HG03460 (cell line): ENCODE data around the gene SYNDIG1.
A peak's percentile ranks its signal among the peaks of the same experiment; 100 is the strongest.
"Not testable (repeated sequence)": the region's sequence is repeated elsewhere in the genome, so short reads cannot be mapped to it uniquely, and the experiment has no call there.

ENCODE experiments used
- ATAC-seq: cut with Tn5 transposase; IDR thresholded peaks from one replicate; pipeline ENCODE4 v1.9.1; 2021; ENCODE audit not compliant: unreplicated experiment

The SYNDIG1 gene

DNA sequence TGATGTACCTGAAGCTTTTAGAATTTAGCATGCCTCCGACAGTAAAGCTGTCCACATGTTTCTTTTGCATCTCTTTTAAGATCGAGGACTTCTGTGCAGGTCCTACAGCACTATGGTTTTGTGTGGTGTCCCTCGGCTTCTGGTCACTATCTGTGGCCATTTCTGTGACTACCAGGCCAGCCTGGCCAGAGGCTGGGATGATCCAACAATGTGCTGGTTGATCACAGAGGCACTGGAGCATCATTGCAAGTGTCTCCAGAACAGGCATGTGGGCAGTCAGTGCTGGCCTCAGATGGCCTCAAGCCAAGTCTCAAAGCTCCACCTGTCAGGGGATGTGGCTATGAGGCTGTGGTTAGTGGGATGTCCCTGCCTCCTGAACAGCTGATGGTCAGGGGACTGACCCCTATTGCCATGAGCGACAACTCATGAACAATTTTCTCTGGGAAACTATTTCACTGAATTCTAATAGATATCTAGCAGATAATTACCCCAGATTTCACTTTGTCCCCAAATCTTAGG is 136.6 kb downstream of the SYNDIG1 start:
- ATAC-seq = no peak

DNA sequence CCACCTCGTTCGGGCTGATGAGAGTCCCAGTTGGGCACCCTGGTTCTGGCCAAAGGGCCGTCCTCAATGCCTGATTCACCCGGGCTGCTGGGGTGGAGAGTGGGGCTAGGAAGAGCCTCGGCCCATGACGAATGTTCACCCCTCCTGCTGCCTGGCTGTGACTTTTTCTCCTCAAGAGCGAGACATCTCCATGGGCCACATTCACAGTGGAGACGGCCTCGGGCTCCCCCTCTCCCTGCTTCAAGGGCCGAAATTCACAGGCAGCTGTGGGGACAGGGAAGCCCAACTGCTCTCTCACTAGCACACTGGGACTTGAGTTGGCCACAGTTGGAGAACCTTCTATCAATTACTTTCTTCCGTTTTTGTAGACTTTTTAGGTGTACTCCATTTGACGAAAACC is 138.0 kb downstream of the SYNDIG1 start:
- no peak for ATAC-seq

DNA sequence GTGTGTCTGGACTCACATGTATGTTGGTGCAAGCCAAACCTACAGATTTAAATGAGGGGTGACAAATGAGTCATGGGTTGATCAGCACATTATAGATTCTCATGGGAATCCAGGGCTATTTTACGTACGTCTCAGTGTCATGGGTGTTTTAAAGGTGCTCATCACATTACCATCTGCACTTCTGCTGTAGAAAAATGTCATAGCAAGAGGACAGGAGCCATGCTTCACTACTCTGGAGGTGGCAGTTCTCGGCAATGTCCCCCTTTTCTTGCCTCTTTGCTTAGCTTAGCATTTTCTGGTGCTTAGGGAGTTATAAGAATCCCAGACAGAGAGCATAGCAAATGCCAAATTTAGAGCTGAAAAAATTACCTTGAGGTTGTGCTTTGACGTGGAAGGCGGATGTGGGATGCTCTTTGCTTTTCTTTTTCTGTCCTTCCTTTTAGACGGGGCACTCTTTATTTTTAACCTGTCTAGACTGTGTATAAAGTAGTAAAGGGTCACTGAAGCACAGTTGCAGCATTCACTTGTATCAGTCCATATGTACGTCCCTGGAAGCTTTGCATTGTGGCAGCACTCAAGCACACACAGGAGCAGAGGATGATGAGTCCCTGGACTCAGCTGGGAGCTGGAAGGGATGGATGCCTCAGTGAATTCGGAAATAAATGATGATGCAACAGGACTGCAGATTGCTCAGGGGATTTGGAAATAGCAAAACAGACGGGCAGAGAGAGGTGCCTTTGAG is 139.7 kb downstream of the SYNDIG1 start:
- peak; percentile 69 for ATAC-seq

DNA sequence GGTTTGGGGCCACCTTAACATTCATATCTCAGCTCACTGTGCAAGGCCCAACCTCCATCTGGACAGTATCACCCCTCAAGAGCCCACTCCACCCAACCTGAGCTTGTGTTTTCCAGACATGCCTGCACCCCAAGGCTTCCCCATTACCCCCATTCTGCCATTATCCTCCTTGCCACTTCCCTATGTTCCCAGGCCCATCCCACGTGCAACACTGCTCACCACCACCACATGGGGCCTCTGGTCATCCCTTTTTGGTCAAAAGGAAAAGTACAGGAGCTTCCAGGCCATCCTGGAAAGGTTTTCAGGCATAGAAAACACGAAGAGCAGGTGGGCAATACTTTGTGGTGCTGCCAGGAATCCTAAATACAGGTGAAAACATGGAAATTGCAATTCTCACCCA is 140.3 kb downstream of the SYNDIG1 start:
- no peak for ATAC-seq

DNA sequence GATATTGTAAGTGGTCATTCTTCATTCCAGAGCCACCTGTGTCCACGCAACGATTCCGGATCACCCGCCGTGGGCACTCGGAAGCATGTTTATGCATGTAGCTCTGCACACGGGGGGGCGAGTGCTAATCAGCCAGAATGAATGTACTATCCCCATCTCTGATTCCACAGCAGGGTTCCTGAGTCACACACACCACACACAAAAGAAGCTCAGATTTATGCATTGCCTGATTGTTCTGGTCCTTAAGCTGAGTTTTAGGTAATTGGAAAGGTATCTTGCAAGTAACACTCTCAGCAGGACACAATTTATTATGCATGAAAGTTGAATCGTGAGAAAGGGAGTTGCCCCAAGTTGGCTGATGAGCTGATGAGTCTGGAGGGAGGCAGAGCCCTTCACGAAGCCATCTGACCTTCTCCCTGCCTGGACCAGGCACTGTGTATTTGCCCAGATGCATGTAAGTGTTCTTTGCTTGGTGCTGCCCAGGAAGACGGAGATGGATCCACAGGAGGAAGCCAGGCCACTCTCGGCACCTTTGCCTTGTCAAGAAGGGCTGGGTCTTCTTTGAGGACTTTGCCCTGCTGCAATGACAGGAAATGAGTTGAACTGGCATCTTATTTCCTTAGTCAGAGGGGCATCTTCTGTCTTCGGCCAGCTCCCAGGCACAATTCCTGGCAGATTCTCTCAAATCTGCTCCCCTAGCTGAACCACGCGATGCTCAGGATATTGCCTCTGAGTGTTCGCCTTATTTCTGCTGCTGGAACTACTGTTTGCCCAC is 141.1 kb downstream of the SYNDIG1 start:
- no peak for ATAC-seq

DNA sequence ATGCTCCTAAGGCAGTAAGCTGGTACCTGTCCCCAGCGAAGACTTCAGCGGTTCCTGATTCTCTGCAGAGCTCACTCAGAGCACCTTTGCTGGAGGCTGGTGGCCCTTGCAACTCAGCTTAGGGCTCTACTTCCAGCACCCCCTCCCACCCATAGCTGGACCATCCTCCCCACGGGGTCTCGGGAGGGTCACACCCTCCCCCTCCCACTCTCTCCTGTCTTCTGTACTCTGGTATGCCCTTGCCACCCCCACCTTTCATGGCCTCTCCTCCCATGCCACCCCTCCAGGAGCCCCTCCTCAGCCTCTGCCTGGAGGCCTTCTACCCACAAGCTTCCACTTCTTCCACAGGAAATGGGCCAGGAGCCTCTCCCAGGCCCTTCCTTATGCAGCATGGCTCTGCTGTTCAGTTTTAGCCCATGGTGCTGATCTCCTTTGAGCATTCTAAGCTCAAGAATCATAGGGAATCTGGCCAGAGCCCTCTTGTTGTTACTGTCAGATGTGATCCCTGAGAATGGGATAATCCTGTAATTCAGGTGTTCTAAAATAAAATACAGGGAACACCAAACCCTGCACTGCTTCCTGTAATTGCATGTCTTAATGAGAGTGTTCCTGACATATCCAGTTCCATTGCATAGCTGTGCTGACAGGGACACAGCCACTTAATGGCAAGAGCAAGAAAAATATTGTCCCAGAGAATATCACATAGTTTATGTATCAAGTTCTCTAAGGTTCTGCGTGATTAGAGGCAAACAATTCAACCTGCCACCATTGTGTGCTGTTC is 142.1 kb downstream of the SYNDIG1 start:
- no peak for ATAC-seq

DNA sequence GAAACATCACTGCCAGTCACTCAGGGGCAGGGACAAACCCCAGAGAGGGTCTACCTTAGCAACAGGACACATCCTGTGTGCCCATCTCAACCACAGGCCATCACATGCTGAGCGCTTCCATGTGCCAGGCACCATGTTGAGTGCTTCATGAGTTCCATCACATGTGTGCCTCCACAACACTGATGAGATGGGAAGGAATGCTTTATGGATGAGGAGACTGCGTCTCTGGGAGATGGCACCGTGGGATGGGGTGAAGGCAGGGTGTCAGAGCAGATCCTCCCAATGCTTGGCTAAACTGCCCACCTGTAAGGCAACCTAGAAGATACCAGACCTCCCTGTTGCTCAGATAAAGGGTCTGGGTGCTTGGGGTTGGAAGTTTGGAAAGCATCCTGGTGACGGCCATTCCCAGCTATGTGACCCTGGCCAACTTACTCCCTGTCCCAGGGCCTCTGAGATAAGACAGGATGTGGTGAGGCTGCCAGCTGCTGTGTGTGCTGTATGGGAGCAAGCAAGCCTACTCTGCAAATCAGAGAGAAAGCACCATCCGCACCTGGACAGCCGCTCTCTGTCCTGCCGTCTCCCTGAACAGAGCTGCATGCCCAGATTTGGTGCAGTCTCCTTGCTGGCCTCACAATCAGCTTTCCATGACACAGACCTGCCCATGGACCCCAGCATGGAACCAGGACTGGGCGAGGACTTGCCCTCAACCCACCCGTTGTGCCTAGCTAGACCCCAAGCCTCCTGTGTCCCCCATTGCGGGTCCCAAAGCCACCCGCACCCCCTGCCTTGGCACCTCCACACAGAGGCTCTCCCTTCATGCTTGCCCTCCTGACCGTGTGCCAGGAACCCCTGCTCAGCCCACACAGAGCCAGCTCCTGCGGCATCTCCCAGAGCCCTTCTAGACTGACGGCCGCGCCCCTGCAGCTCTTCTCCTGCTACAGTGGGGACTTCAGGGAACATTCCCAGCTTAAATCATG is 143.7 kb downstream of the SYNDIG1 start:
- no peak for ATAC-seq

DNA sequence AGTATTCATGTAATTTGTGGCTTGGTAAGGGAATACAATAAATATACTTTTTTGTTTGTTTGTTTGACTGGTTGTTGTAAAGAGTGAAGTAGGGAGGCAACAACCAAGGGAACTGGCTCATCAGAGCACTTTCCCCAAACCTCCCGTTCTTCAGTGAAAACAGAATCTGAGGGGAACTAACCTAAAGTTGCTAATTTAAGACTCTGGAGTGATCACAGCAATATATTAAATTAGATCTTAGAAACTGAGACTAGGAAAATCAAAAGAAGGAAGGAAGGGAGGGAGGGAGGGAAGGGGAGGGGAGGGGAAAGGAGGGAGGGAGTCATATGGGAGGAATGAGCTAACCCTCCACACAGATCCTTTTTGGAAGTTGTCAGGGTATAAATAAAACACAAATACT is 144.9 kb downstream of the SYNDIG1 start:
- ATAC-seq = no peak

DNA sequence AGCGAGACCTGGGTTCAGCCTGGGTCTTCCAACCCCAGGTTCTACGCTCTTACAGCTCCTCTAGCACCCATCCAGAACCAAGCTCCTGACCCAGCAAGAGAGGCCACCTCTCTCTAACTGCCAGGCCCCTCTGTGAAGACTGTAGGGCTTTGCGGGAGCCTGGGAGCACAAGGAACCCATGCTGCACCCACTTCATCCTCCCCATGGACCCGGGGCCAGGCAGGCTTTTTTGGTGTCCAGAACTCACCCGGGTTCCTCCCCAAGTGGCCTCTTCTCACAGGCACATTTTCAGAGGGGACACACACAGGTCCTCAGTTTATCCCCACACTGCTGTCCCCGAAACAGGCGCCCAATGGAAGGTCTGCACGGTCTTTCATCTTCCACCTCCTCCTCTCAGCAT is 145.9 kb downstream of the SYNDIG1 start:
- ATAC-seq = no peak

DNA sequence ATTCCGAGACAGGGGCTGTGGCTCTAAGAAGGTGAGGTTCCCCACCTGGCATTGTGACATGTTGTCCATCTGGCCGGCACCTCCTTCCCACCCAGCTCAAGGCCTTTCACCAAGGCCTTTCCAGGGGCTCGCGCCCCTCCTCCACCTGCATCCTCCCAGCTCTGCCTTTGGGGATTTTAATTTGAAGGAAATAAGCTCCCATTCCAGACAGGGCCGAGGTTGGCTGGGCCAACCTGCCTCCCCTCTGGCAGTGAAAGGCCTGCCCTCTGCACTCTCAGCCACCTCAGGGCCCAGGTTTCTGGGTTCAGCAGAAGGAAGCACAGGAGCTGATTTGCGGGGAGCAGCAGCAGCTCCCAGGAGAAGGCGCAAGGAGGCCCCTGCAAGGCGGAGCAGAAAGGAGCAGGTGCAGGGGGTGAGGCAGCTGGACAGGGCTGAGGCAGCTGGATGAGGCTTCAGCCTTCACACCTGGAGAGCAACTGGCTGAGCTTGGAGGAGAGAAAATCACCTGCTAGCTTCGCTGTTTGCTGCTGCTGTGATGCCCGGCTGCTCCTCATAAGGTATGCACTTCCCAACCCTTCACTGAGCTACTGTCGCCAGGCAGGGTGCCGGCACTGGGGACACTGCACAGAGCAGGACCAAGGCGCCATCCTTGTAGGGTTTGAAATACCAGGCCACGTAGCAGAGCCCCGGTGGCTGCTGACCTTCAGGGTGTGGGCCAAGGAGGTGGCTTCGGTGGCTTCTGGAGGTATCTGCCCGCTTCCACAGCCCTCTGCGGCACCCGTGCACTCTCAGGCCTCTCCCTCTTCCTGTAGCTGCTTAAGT is 147.0 kb downstream of the SYNDIG1 start:
- no peak for ATAC-seq

DNA sequence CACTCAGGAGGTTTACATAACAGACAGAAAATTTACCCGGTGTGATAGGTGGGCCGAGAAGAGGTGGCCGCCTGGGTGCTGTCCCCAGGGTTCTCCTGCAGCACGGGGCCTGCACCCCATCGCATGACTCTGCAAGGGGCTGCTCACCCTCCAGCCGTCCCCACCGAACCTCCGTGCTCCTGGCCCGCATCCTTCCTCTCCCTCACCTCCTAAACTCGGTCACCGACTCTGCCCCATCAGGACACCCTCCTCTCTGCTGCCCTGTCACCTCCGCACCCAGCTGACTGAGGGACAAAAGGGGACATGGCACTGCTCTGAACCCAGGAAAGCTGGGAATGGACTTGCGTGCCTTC is 147.6 kb downstream of the SYNDIG1 start:
- ATAC-seq = no peak

DNA sequence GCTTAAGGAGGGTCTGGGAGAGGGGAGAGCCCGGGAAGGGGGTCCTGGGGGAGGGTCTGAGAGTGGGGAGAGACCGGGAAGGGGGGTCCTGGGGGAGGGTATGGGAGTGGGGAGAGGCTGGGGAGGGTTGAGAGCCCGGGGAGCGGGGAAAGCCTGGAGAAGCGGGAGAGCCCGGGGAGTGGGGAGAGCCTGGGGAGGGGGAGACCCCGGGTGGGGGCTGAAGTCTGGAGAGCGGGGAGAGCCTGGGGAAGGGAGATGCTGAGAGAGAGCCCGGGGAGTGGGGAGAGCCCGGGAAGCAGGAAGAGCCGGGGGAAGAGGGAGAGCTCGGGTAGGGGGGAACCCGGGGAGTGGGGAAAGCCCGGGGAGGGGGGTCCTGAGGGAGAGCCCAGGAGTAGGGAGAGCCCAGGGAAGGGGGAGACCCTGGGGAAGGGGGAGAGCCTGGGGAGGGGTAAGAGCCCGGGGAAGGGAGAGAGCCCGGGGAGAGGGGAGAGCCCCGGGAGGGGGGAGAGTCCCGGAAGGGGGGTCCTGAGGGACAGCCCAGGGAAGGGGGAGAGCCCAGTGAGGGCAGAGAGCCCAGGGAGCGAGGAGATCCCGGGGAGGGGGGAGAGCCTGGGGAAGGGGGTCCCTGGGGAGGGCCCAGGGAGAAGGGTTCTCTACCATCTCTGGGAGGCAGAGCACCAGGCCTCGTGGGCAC is 148.5 kb downstream of the SYNDIG1 start:
- ATAC-seq = no peak

DNA sequence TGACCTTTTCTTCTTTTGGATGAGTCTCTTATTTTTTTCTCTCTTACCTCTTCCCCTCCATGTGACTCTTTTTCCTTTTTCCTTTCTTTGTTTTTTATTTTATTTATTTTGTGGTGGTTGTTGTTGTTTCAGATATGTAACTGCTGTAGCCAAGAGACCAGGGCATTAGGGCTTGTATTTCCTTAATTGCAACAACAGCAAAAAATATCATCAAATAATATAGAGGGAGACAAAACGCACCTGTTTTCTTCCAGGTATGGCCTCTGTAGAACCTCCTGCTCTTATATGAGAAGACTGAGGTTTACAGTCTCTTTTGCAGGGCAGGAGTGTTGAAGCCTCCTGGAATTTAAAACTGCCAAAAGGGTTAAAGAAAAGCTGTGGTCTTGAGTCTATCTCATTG is 149.3 kb downstream of the SYNDIG1 start:
- no peak for ATAC-seq

DNA sequence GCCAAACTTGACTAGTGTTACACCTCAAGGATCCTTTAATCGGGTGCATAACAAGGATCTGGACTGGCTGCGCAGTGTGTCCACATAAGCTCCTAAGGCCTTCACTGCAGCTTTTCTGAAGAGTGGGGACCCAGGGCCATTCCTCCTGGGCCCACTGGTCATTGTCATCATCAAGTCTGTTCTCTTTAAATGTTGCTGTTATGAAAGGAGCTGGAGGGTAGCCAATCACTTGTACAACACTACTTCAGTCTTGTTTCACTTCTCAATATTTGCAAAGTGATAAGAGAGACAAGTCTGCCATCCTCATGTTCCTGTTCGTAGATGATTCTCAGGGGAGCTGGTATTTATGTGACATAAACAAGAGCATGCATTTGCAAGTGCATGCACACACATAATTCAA is 149.8 kb downstream of the SYNDIG1 start:
- no peak for ATAC-seq

DNA sequence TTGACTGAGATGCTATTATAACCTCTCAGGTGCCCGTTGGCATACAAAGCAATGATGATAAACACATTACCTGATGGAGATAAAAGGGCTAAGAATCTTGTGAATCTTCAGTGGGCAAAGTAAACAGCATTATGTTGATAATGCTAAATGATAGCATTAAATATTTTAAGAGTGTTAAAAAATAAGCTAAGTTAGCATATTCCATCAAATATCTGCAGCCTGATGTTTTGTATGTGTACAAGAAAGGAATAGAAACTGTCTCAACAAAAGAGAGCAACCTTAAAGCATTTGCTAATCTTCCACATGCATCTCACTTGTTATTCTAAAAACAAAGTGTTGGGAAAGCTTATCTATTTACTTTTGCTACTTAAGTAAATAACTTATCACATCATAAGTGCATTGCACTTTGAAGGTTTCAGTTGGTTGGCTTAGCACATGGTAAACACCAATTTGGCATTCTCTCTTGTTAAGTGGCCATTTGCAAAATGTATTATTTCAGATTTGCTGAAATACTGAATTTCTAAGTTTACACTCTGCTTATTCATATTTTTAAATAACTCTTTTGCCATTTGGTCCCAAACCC is 151.6 kb downstream of the SYNDIG1 start:
- ATAC-seq = no peak

DNA sequence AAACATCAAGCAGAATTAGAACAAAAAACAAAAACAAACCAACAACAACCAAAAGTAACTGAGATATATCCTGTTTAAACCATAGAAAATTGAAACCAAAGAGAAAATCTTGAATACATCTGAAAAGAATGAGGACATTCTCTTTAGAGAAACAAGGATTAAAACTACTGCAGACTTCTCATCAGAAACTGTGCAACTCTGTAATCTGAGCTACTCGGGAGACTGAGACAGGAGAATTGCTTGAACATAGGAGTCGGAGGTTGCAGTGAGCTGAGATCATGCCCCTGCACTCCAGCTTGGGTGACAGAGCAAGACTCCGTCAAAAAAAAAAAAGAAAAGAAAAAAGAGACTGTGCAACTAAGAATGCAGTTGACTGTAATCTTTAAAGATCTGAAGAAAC is 153.4 kb downstream of the SYNDIG1 start:
- no peak for ATAC-seq

DNA sequence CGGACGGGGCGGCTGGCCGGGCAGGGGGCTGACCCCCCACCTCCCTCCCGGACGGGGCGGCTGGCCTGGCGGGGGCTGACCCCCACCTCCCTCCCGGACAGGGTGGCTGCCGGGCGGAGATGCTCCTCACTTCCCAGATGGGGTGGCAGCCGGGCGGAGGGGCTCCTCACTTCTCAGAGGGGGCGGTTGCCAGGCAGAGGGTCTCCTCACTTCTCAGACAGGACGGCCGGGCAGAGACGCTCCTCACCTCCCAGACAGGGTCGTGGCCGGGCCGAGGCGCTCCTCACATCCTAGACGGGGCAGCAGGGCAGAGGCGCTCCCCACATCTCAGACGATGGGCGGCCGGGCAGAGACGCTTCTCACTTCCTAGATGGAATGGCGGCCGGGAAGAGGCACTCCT is 156.7 kb downstream of the SYNDIG1 start:
- ATAC-seq = not testable (repeated sequence)

DNA sequence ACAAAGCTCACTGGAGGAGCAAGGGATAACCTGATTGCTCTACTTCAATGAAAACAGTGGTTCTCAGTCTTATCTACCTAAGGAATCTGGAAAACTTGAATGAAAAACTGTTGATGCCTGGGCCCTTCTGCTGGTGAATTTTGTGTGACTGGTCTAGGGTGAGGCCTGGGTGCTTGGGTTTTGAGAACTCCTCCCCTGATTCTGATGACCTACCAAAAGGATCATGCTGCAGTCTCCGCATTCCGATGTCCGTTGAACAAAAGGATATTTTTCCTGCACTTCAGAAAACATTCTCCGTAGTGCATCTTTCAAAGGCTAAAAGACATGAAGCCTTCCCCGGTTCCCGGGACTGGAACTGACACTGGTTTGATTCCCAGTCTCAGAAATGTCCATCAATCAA is 157.9 kb downstream of the SYNDIG1 start:
- no peak for ATAC-seq

DNA sequence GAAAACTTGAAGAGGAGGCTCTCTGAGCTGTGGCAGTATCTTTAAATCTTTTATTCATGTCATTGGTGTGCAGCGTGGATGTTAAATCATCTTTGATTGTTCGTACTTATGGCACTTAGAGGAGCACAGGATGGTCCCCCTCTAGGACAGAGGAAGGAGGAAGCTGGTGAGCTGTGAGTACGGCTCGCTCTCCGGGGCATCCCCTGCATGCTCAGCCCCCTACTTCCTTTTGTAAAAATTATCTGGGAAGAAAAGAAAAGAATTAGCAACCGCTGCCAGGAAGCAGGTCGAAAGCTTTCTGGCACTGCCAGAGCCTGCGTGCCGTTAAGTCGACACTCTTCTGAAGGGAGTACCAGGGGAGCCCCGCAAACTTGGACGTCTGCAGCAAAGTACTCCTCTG is 158.5 kb downstream of the SYNDIG1 start:
- ATAC-seq = no peak
